Measurements from ENCODE around the gene TTC7B.

The TTC7B gene

DNA sequence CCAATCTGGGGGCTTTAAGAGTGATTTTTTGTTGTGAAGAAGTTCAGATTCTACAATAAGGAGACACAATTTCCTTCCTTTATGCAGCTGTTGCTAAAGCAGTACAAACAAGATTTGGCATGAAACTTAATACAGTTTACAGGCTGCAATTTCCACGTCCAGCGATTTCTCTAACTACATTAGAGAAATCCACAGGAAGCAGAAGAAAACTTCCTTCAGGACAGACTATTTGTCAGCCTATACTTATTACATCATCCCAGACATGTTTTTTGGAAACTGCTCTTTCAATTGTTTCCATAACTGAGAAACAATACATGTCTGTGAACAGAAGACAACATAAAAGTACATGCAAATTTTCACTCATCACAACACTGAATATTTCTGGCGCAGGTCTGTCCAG lies 204.3 kb downstream of the TTC7B start:
- TF ChIP-seq YY1 (IDR thresholded peaks at IDR 0.05; ENCODE audit: low read depth): no peak
- no peak for TF ChIP-seq EGR1 (IDR thresholded peaks at IDR 0.05)
- TF ChIP-seq, protein P1, sequence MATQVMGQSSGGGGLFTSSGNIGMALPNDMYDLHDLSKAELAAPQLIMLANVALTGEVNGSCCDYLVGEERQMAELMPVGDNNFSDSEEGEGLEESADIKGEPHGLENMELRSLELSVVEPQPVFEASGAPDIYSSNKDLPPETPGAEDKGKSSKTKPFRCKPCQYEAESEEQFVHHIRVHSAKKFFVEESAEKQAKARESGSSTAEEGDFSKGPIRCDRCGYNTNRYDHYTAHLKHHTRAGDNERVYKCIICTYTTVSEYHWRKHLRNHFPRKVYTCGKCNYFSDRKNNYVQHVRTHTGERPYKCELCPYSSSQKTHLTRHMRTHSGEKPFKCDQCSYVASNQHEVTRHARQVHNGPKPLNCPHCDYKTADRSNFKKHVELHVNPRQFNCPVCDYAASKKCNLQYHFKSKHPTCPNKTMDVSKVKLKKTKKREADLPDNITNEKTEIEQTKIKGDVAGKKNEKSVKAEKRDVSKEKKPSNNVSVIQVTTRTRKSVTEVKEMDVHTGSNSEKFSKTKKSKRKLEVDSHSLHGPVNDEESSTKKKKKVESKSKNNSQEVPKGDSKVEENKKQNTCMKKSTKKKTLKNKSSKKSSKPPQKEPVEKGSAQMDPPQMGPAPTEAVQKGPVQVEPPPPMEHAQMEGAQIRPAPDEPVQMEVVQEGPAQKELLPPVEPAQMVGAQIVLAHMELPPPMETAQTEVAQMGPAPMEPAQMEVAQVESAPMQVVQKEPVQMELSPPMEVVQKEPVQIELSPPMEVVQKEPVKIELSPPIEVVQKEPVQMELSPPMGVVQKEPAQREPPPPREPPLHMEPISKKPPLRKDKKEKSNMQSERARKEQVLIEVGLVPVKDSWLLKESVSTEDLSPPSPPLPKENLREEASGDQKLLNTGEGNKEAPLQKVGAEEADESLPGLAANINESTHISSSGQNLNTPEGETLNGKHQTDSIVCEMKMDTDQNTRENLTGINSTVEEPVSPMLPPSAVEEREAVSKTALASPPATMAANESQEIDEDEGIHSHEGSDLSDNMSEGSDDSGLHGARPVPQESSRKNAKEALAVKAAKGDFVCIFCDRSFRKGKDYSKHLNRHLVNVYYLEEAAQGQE (IDR thresholded peaks at IDR 0.05; ENCODE audit: low read depth): no peak
- TF ChIP-seq EP300 (IDR thresholded peaks at IDR 0.05; ENCODE audit: borderline replicate concordance): no peak
- TF ChIP-seq, protein P2, sequence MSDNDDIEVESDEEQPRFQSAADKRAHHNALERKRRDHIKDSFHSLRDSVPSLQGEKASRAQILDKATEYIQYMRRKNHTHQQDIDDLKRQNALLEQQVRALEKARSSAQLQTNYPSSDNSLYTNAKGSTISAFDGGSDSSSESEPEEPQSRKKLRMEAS (IDR thresholded peaks at IDR 0.05): no peak
- TF ChIP-seq, protein P3, sequence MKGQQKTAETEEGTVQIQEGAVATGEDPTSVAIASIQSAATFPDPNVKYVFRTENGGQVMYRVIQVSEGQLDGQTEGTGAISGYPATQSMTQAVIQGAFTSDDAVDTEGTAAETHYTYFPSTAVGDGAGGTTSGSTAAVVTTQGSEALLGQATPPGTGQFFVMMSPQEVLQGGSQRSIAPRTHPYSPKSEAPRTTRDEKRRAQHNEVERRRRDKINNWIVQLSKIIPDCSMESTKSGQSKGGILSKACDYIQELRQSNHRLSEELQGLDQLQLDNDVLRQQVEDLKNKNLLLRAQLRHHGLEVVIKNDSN (IDR thresholded peaks at IDR 0.05): no peak
- TF ChIP-seq CEBPB (IDR thresholded peaks at IDR 0.05): no peak
- TF ChIP-seq ZBTB7A (IDR thresholded peaks at IDR 0.05; ENCODE audit: low read depth): no peak
- no peak for TF ChIP-seq TCF12 (IDR thresholded peaks at IDR 0.05; ENCODE audit: low read depth)
- no peak for TF ChIP-seq TAF1 (IDR thresholded peaks at IDR 0.05; ENCODE audit: low read depth)
- TF ChIP-seq TEAD4 (IDR thresholded peaks at IDR 0.05): no peak
- no peak for TF ChIP-seq CREB1 (IDR thresholded peaks at IDR 0.05; ENCODE audit: low read depth)
- TF ChIP-seq FOXM1 (IDR thresholded peaks at IDR 0.05; ENCODE audit: borderline replicate concordance, low read depth): no peak
- TF ChIP-seq RAD21 (IDR thresholded peaks at IDR 0.05; ENCODE audit: low read depth): no peak
- TF ChIP-seq NFIC (IDR thresholded peaks at IDR 0.05): no peak

DNA sequence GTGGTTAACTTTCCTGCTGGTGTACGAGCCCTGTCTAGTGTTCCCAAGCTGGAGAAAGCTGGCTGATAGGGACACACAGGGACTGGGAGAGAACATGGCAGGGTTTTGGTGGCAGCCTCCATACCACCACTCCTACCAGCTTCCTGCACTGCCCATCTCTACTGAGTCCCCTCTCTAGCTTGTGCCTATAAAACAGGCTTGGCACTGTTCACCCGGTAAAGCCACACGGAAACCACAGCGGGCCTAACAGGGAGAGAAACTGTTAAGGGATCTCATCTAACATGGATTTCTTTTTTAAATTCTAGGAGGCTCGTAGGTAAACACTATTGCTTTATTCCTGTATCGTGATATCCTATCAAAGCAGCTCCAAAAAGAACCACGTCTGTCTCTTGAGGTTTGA lies 204.7 kb downstream of the TTC7B start:
- TF ChIP-seq, protein P1 (IDR thresholded peaks at IDR 0.05; ENCODE audit: low read depth): no peak
- TF ChIP-seq, protein P3 (IDR thresholded peaks at IDR 0.05): no peak
- no peak for TF ChIP-seq CEBPB (IDR thresholded peaks at IDR 0.05)
- no peak for TF ChIP-seq TAF1 (IDR thresholded peaks at IDR 0.05; ENCODE audit: low read depth)
- TF ChIP-seq TCF12 (IDR thresholded peaks at IDR 0.05; ENCODE audit: low read depth): no peak
- no peak for TF ChIP-seq EP300 (IDR thresholded peaks at IDR 0.05; ENCODE audit: borderline replicate concordance)
- TF ChIP-seq TEAD4 (IDR thresholded peaks at IDR 0.05): no peak
- no peak for TF ChIP-seq NFIC (IDR thresholded peaks at IDR 0.05)

DNA sequence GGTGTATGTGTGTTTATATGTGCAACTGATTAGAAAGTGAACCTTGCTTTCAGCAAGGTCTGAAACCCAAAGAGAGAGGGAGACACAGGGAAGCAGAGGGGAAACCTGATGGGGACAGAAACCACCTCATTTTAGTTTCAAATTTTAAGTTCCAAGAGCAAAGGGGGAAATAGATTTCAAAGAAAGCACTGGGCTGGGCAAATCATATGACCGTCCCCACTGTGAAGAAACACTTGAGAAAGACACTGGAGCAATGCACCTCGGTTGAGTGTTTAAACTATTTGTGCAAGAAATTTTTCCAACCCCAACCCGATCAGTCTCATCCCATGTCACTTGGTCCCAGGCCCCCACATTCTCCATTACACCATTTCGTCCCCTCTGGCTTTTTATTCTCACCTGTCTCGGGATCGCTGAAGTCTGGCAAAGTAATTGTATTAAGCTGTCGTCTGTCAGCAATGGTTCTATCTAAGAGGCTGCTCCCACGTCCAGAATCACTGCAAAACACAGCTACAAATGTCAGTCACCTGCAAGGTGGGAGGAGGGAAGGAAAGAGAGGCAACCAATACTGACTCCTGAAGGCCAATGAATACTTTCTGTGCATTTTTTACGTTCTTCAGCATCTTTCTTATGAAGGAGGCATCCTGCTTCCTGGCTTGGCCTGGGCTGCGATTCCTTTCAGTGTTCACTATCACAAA lies 205.7 kb downstream of the TTC7B start:
- no peak for TF ChIP-seq TEAD4 (IDR thresholded peaks at IDR 0.05)
- TF ChIP-seq FOXM1 (IDR thresholded peaks at IDR 0.05; ENCODE audit: borderline replicate concordance, low read depth): no peak

DNA sequence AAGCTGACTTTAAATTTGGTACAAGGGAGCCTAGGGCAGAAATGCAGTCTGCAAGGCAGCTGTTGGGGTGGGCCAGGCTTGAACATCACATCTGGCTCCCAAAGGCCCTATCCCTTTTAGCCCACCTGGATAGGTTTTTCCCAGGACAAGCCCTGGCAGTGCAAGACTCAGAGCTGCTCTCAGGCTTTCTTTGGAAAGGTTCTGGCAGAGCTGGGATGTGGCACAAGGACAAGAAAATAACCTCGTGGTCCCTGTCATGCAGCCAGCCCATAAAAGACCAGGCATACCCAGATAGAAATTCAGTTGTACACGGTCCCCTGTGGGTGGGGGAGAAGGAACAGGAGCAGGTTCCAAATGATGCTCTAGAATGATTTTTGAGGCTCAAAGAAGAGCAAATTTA lies 206.9 kb downstream of the TTC7B start:
- TF ChIP-seq CEBPB (IDR thresholded peaks at IDR 0.05) (no peak), TAF1 (IDR thresholded peaks at IDR 0.05; ENCODE audit: low read depth) (no peak), CREB1 (IDR thresholded peaks at IDR 0.05; ENCODE audit: low read depth) (no peak), NFIC (IDR thresholded peaks at IDR 0.05) (no peak), EGR1 (IDR thresholded peaks at IDR 0.05) (no peak), ZBTB7A (IDR thresholded peaks at IDR 0.05; ENCODE audit: low read depth) (no peak), EP300 (IDR thresholded peaks at IDR 0.05; ENCODE audit: borderline replicate concordance) (no peak), TEAD4 (IDR thresholded peaks at IDR 0.05) (no peak), TCF12 (IDR thresholded peaks at IDR 0.05; ENCODE audit: low read depth) (no peak), RAD21 (IDR thresholded peaks at IDR 0.05; ENCODE audit: low read depth) (no peak)
- TF ChIP-seq, protein P2 (IDR thresholded peaks at IDR 0.05): no peak
- TF ChIP-seq, protein P1 (IDR thresholded peaks at IDR 0.05; ENCODE audit: low read depth): no peak
- TF ChIP-seq, protein P3 (IDR thresholded peaks at IDR 0.05): no peak
